Ovary (tissue), 9 donors: Measurements from ENCODE around the gene ST3GAL3. TPM values are rescaled to one million over a fixed set of nuclear protein-coding genes. Genes with fewer than 3 reads are reported as not detected.

ENCODE experiments used
- DNase-seq, 5 donors: peaks; one replicate each; pipeline ENCODE4 v3.0.0-alpha.2; 2019 to 2020
- H3K27ac ChIP-seq, 2 donors: fragments of 200-600 bp; one replicate each; pipeline versions ENCODE4 v1.5.1 to v1.8.0; 2019 to 2022
- H3K27me3 ChIP-seq: fragments of 200-600 bp; one replicate; pipeline ENCODE4 v1.8.0; 2022
- H3K36me3 ChIP-seq: fragments of 200-600 bp; sonication (generic); one replicate; pipeline ENCODE4 v1.5.1; 2019
- H3K4me1 ChIP-seq: one replicate; pipeline ENCODE4 v1.8.1; 2013; ENCODE audit warnings: mild to moderate bottlenecking, moderate library complexity; ENCODE audit not compliant: insufficient read depth
- H3K4me3 ChIP-seq: fragments of 200-600 bp; sonication (generic); one replicate; pipeline ENCODE4 v1.5.1; 2017
- H3K9me3 ChIP-seq, 2 donors: fragments of 200-600 bp in 1 of 2; sonication (generic) in 1 of 2; one replicate each; pipeline versions ENCODE4 v1.5.1 to v1.8.1; 2013 to 2019; ENCODE audit warnings: mild to moderate bottlenecking in 1 of 2, moderate library complexity in 1 of 2
- CTCF ChIP-seq, 3 donors: fragments of 450-650 bp in 2 of 3; fragments of 200-600 bp in 1 of 3; IDR thresholded peaks; one replicate each; pipeline versions ENCODE4 v1.5.1 to v1.8.0; 2016 to 2022; ENCODE audit warnings: antibody characterized with exemption in 3 of 3, mild to moderate bottlenecking in 1 of 3
- EP300 ChIP-seq: sonication (generic); formaldehyde crosslinking; IDR thresholded peaks from one replicate; pipeline ENCODE4 v1.6.1; 2017; ENCODE audit warnings: antibody characterized with exemption
- POLR2A ChIP-seq: fragments of 450-650 bp; IDR thresholded peaks from one replicate; pipeline ENCODE4 v1.6.1; 2017; ENCODE audit warnings: antibody characterized with exemption, mild to moderate bottlenecking, moderate library complexity
- WGBS, 3 donors: extraction: QIAGEN DNeasy Blood & Tissue Kit in 1 of 3; methylation state at CpG; one replicate each; pipeline versions ENCODE4 v1.1.5 to v1.1.7; 2013 to 2017; 5-methylcytosine and 5-hydroxymethylcytosine counted together
- intact Hi-C, 4 donors: fragments of 100-400 bp; cut with DNase I; formaldehyde crosslinking; loops; one replicate each; pipeline versions ENCODE4 v1.11.0 to v1.15.1; 2022 to 2023
- polyA plus RNA-seq, 2 donors: library from polyadenylated mRNA; stranded (reverse); fragments of 200-250 nt in 1 of 2; fragments of 350-450 nt in 1 of 2; fragmentation: Illumina TruSeq in 1 of 2; extraction: RNeasy Lipid Tissue Mini Kit (QIAGEN cat#74804) in 1 of 2; gene quantifications; one replicate each; pipeline ENCODE4 v1.2.3, GENCODE V29; 2013 to 2014
- total RNA-seq, 7 donors: library from RNA; depleted of rRNA in 2 of 7; stranded (reverse); fragments of >200 nt in 2 of 7; fragmentation: NEBNext Ultra II Directional in 3 of 7; extraction: Animal tissue kit (Norgen Biotek cat#: 25700) in 3 of 7; gene quantifications; one replicate each; pipeline versions ENCODE4 v1.1.0 to v1.2.4, GENCODE V29; 2016 to 2023
- donor health status: DM: no; HTN: no; CAD: no; lungs with moderate emphysema.
- donor health status: DM: no; HTN: no; CAD: no.
- donor health status: Bipolar disorder and iron deficiency.
- donor health status: DM: yes; HTN: yes; CAD: no.
- donor health status: DM: no; HTN: no; CAD: no.
- donor health status: DM: yes; HTN: yes; CAD: no.

ST3GAL3 gene
- total and polyA plus RNA-seq, 9 donors = 11.4 to 43.3 (median 27.1) TPM

- no peak for DNase-seq
Measured at GRCh38 chr1:43834280-43835081, 127.1 kb downstream of the ST3GAL3 start.

GRCh38 chr1:43835082-43836021, 128.0 kb downstream of the ST3GAL3 start:
- Histone ChIP-seq H3K36me3 (no peaks in the 10 kb centered on the region), H3K27me3 (no peaks in the 10 kb centered on the region), H3K27ac (peak overlapping the region in 1 of 2 donors; percentile 29), H3K4me1 (peaks cover 18% of the 10 kb centered on the region), H3K4me3 (no peak overlapping the region), H3K9me3 (no peaks in the 10 kb centered on the region)
- TF ChIP-seq EP300 (no peak), POLR2A (no peak), CTCF (IDR thresholded peaks at IDR 0.05) (no peak)
- peak in 1 of 5 donors; percentile 36 for DNase-seq
- intact Hi-C loops = no loop called here
- 56 to 69% (median 60%) methylated on average over 11 of the region's 11 CpGs for WGBS, 3 donors

More at GRCh38 chr1:43834280-43835081, 127.1 kb downstream of the ST3GAL3 start:
- intact Hi-C loops = no loop called here
- WGBS, 3 donors = 74 to 85% (median 78%) methylated on average over 14 of the region's 14 CpGs
- Histone ChIP-seq H3K4me3 (no peak overlapping the region), H3K27me3 (no peaks in the 10 kb centered on the region), H3K4me1 (peaks cover 18% of the 10 kb centered on the region), H3K9me3 (no peaks in the 10 kb centered on the region), H3K36me3 (no peaks in the 10 kb centered on the region), H3K27ac (peak overlapping the region in 1 of 2 donors; percentile 29)
- TF ChIP-seq POLR2A = no peak
- no peak for TF ChIP-seq EP300
- TF ChIP-seq CTCF (IDR thresholded peaks at IDR 0.05) = no peak

GRCh38 chr1:43836267-43836951, 129.1 kb downstream of the ST3GAL3 start:
- Histone ChIP-seq H3K27me3 (no peaks in the 10 kb centered on the region), H3K27ac (no peak overlapping the region), H3K4me3 (no peak overlapping the region), H3K36me3 (no peaks in the 10 kb centered on the region), H3K9me3 (no peaks in the 10 kb centered on the region), H3K4me1 (peaks cover 18% of the 10 kb centered on the region)
- intact Hi-C loops = no loop called here
- 71 to 76% (median 72%) methylated on average over 6 of the region's 6 CpGs for WGBS, 3 donors
- DNase-seq = peak; percentile 25 to 58 (median 54)
- TF ChIP-seq POLR2A = no peak
- TF ChIP-seq CTCF (IDR thresholded peaks at IDR 0.05) = no peak
- no peak for TF ChIP-seq EP300

- intact Hi-C loops = no loop called here
- H3K27ac ChIP-seq = no peak overlapping the region
- TF ChIP-seq CTCF (IDR thresholded peaks at IDR 0.05) = no peak
- TF ChIP-seq EP300 = no peak
- TF ChIP-seq POLR2A = no peak
- WGBS, 3 donors = 34 to 63% (median 59%) methylated on average over 5 of the region's 5 CpGs
- DNase-seq = no peak
- H3K4me1 ChIP-seq = peaks cover 18% of the 10 kb centered on the region
- H3K4me3 ChIP-seq = no peak overlapping the region
- H3K36me3 ChIP-seq = no peaks in the 10 kb centered on the region
- no peaks in the 10 kb centered on the region for H3K27me3 ChIP-seq
- no peaks in the 10 kb centered on the region for H3K9me3 ChIP-seq
Measured at GRCh38 chr1:43839056-43839455, 131.7 kb downstream of the ST3GAL3 start.
